ENCODE measurements around the gene DUSP16. TPM values are rescaled to one million over a fixed set of nuclear protein-coding genes. Genes with fewer than 3 reads are reported as not detected.

DUSP16 gene
- total RNA-seq, 1 experiment from 2014 or later = 63.9 TPM

- Histone ChIP-seq H3K4me1 (peaks cover 18% of the 10 kb centered on the region), H3K36me3 (ENCODE audit: control insufficient read depth, insufficient read depth, low read length) (no peaks in the 10 kb centered on the region), H3K9me3 (no peaks in the 10 kb centered on the region), H3K4me3 (ENCODE audit: low read depth, low read length) (no peak overlapping the region), H3K27me3 (replicated peaks; ENCODE audit: control insufficient read depth, insufficient read depth, low read length) (no peaks in the 10 kb centered on the region)
- H3K4me3 Mint-ChIP-seq (ENCODE audit: unreplicated experiment) = no peak overlapping the region
- intact Hi-C loops (cut with micrococcal nuclease; ENCODE audit: unreplicated experiment) = no loop called here
- no peak for DNase-seq
- H3K36me3 Mint-ChIP-seq (ENCODE audit: insufficient read depth, unreplicated experiment) = no peaks in the 10 kb centered on the region
- no TSS peak for BruUV-seq (replicated peaks)
- peaks cover 38% of the 10 kb centered on the region for H3K4me1 Mint-ChIP-seq (ENCODE audit: low read depth, unreplicated experiment)
- POLR2A ChIA-PET = no interaction called here
- H3K27me3 Mint-ChIP-seq (ENCODE audit: insufficient read depth, unreplicated experiment) = no peaks in the 10 kb centered on the region
- no peaks in the 10 kb centered on the region for H3K9me3 Mint-ChIP-seq (ENCODE audit: unreplicated experiment)
- H3K27ac Mint-ChIP-seq (ENCODE audit: unreplicated experiment) = no peak overlapping the region
- CTCF ChIA-PET = interaction anchor here (0.6 to 1.0 kb wide), 2 partner anchors 32 to 67 kb away, joined by 3 read pairs; no protein-coding TSS in a partner anchor
- TF ChIP-seq CTCF (IDR thresholded peaks at IDR 0.05; ENCODE audit: insufficient read depth in 1 of 2, low read depth in 1 of 2, low read length in 1 of 2, severe bottlenecking in 1 of 2, unreplicated experiment in 1 of 2) = no peak
These were observed 119.2 kb downstream of the DUSP16 start for GRCh38 chr12:12443431-12443878.

- H3K4me1 ChIP-seq = peaks cover 18% of the 10 kb centered on the region
These were observed 120.1 kb downstream of the DUSP16 start for GRCh38 chr12:12442548-12443071.

GRCh38 chr12:12441843-12442461 lies 120.7 kb downstream of the DUSP16 start:
- intact Hi-C loops (cut with micrococcal nuclease; ENCODE audit: unreplicated experiment) = no loop called here
- no peak for TF ChIP-seq CTCF (IDR thresholded peaks at IDR 0.05; ENCODE audit: insufficient read depth in 1 of 2, low read depth in 1 of 2, low read length in 1 of 2, severe bottlenecking in 1 of 2, unreplicated experiment in 1 of 2)
- no peak overlapping the region for H3K4me3 ChIP-seq (ENCODE audit: low read depth, low read length)
- H3K4me1 ChIP-seq = peaks cover 18% of the 10 kb centered on the region
- no peak overlapping the region for H3K4me3 Mint-ChIP-seq (ENCODE audit: unreplicated experiment)
- H3K4me1 Mint-ChIP-seq (ENCODE audit: low read depth, unreplicated experiment) = peaks cover 33% of the 10 kb centered on the region
- no TSS peak for BruUV-seq (replicated peaks)
- no peak for DNase-seq
- H3K27ac Mint-ChIP-seq (ENCODE audit: unreplicated experiment) = peak overlapping the region; percentile 19
- no peaks in the 10 kb centered on the region for H3K27me3 Mint-ChIP-seq (ENCODE audit: insufficient read depth, unreplicated experiment)
- POLR2A ChIA-PET = interaction anchor here (0.6 to 0.9 kb wide), 2 partner anchors 15 to 38 kb away, joined by 3 read pairs; no protein-coding TSS in a partner anchor
- no peaks in the 10 kb centered on the region for H3K36me3 ChIP-seq (ENCODE audit: control insufficient read depth, insufficient read depth, low read length)
- CTCF ChIA-PET = no interaction called here
- peaks cover 8% of the 10 kb centered on the region for H3K36me3 Mint-ChIP-seq (ENCODE audit: insufficient read depth, unreplicated experiment)
- H3K9me3 Mint-ChIP-seq (ENCODE audit: unreplicated experiment) = no peaks in the 10 kb centered on the region
- H3K27me3 ChIP-seq (replicated peaks; ENCODE audit: control insufficient read depth, insufficient read depth, low read length) = no peaks in the 10 kb centered on the region
- H3K9me3 ChIP-seq = no peaks in the 10 kb centered on the region

More at GRCh38 chr12:12442548-12443071, 120.1 kb downstream of the DUSP16 start:
- POLR2A ChIA-PET = interaction anchor here (0.9 kb wide), 1 partner anchor 39 kb away, joined by 3 read pairs; no protein-coding TSS in a partner anchor
- CTCF ChIA-PET = interaction anchor here (0.6 to 1.0 kb wide), 2 partner anchors 33 to 66 kb away, joined by 3 read pairs; no protein-coding TSS in a partner anchor
- no peak for TF ChIP-seq CTCF (IDR thresholded peaks at IDR 0.05; ENCODE audit: insufficient read depth in 1 of 2, low read depth in 1 of 2, low read length in 1 of 2, severe bottlenecking in 1 of 2, unreplicated experiment in 1 of 2)
- Mint-ChIP-seq H3K27me3 (ENCODE audit: insufficient read depth, unreplicated experiment) (no peaks in the 10 kb centered on the region), H3K4me1 (ENCODE audit: low read depth, unreplicated experiment) (peaks cover 38% of the 10 kb centered on the region), H3K4me3 (ENCODE audit: unreplicated experiment) (no peak overlapping the region), H3K27ac (ENCODE audit: unreplicated experiment) (no peak overlapping the region), H3K9me3 (ENCODE audit: unreplicated experiment) (no peaks in the 10 kb centered on the region), H3K36me3 (ENCODE audit: insufficient read depth, unreplicated experiment) (peaks cover 1% of the 10 kb centered on the region)
- Histone ChIP-seq H3K36me3 (ENCODE audit: control insufficient read depth, insufficient read depth, low read length) (no peaks in the 10 kb centered on the region), H3K27me3 (replicated peaks; ENCODE audit: control insufficient read depth, insufficient read depth, low read length) (no peaks in the 10 kb centered on the region), H3K9me3 (no peaks in the 10 kb centered on the region), H3K4me3 (ENCODE audit: low read depth, low read length) (no peak overlapping the region)
- intact Hi-C loops (cut with micrococcal nuclease; ENCODE audit: unreplicated experiment) = no loop called here
- no TSS peak for BruUV-seq (replicated peaks)
- no peak for DNase-seq
